Measurements from ENCODE around the gene OR10G3. TPM values are rescaled to one million over a fixed set of nuclear protein-coding genes. Genes with fewer than 3 reads are reported as not detected.

The OR10G3 gene
- not detected in 2 replicates for total RNA-seq

GRCh38 chr14:21579976-21580375 is at the start of gene OR10G3:
TSS of gene OR10G3 (minus strand) at chr14:21580076. CDS start at chr14:21570744, 9,332 bp downstream.

GRCh38 chr14:21525962-21526671 is 53.8 kb downstream of the OR10G3 start, which contains the start of gene SALL2:
TSS of gene SALL2 (minus strand) at chr14:21526346. CDS start at chr14:21526127, 219 bp downstream.

Other genes starting within 250 kb of the OR10G3 start
- gene SUPT16H, start 196.1 kb downstream of the OR10G3 start, total RNA-seq = 76.3 and 90.3 TPM in 2 replicates
- 48.8 and 54.2 TPM in 2 replicates for gene CHD8, start 124.0 kb downstream of the OR10G3 start, total RNA-seq
- 24.5 and 27.8 TPM in 2 replicates for gene RAB2B, start 103.1 kb downstream of the OR10G3 start, total RNA-seq
- 19.5 and 25.4 TPM in 2 replicates for gene TOX4, start 102.9 kb downstream of the OR10G3 start, total RNA-seq
- gene METTL3, start 68.7 kb downstream of the OR10G3 start, total RNA-seq = 57.4 and 68.4 TPM in 2 replicates
- 0.45 and 1.5 TPM in 2 replicates for gene SALL2, start 53.7 kb downstream of the OR10G3 start, total RNA-seq
- not detected in 2 replicates for gene OR10G2, start 54.9 kb upstream of the OR10G3 start, total RNA-seq
- not detected in 2 replicates for gene OR4E2, start 73.8 kb upstream of the OR10G3 start, total RNA-seq
- not detected in 2 replicates for gene OR4E1, start 93.7 kb upstream of the OR10G3 start, total RNA-seq

Data from endothelial cell of coronary artery (primary cell).